ENCODE measurements around the gene ADCK2. TPM values are rescaled to one million over a fixed set of nuclear protein-coding genes. Genes with fewer than 3 reads are reported as not detected.

ADCK2 gene
- total RNA-seq (12.5 and 13.3 TPM in 2 replicates), polyA plus RNA-seq (10.3 and 11.2 TPM in 2 replicates), polyA minus RNA-seq (11.4 and 11.9 TPM in 2 replicates), Bru-seq, nascent RNA (percentile 36 among the genes with signal in this experiment), BruChase-seq, experiment 1, labeled RNA remaining after a 6-hour chase (percentile 53 among the genes with signal in this experiment), BruChase-seq, experiment 2, labeled RNA remaining after a 2-hour chase (percentile 41 among the genes with signal in this experiment)
- polyA plus RNA-seq (2011; cell fraction: cytosol; rRNA removed), result 9.2 and 10.8 TPM in 2 replicates
- 4.5 and 5.8 TPM in 2 replicates for polyA plus RNA-seq (2011; cell fraction: nucleus; rRNA removed)
- 13.7 and 16.8 TPM in 2 replicates for polyA plus RNA-seq (2012)
- polyA minus RNA-seq (2011; cell fraction: cytosol; rRNA and poly(A)+ RNA removed), result 12.6 TPM
- polyA minus RNA-seq (2011; cell fraction: nucleus; rRNA and poly(A)+ RNA removed), result 1.8 and 3.4 TPM in 2 replicates
- long read RNA-seq, transcript ADCK2-201 (8 exons, 2,377 nt), result major isoform, 30 of 40 reads
- long read RNA-seq, partial matches to known transcripts, result 0 of 40 reads
- long read RNA-seq, other reads (novel, unspliced or antisense), result 10 of 40 reads

- H3K4me3 ChIP-seq (replicated peaks in 1 of 3; ENCODE audit: insufficient read depth in 1 of 3, low read depth in 1 of 3, low read length in 3 of 3), result peak within 1 kb of the TSS; percentile 22 to 76 (median 45)
- peaks cover 2 to 3% of the 10 kb centered on the region in 2 experiments for H3K27me3 ChIP-seq (ENCODE audit: control insufficient read depth in 2 of 2, insufficient read depth in 2 of 2, low read length in 2 of 2)
- H3K27ac ChIP-seq (ENCODE audit: insufficient read depth, low read depth, low read length), result no peak within 1 kb of the TSS
- no TSS peak for BruUV-seq (replicated peaks)
- peak within 1 kb of the TSS; percentile 70 for H2AFZ ChIP-seq (ENCODE audit: low read depth, low read length)
- H3K36me3 ChIP-seq (ENCODE audit: control insufficient read depth in 2 of 2, extremely low read depth in 1 of 2, insufficient read depth in 2 of 2, low read length in 2 of 2), result no peaks in the 10 kb centered on the region
- H3K4me2 ChIP-seq (ENCODE audit: insufficient read depth, low read length), result peak within 1 kb of the TSS; percentile 16
- H3K79me2 ChIP-seq (ENCODE audit: control insufficient read depth, insufficient read depth, low read length), result no peaks in the 10 kb centered on the region
- no peak for FAIRE-seq
- H3K9me3 ChIP-seq (replicated peaks; ENCODE audit: control insufficient read depth, insufficient read depth, low read length), result no peaks in the 10 kb centered on the region
- ChIA-PET CTCF (interaction anchor here (1.0 to 1.6 kb wide), 2 partner anchors 19 to 155 kb away, joined by 3 to 5 read pairs; no protein-coding TSS in a partner anchor), POLR2A (no interaction called here)
- intact Hi-C loops (cut with micrococcal nuclease), result loop anchor here (5.0 to 10.0 kb wide), 2 partner anchors 860 to 982 kb away; no protein-coding TSS in a partner anchor
- peaks cover 8% of the 10 kb centered on the region for H3K4me1 ChIP-seq (ENCODE audit: control insufficient read depth, extremely low read depth, insufficient read depth, low read length)
- H4K20me1 ChIP-seq (replicated peaks; ENCODE audit: control insufficient read depth, extremely low read depth, insufficient read depth, low read length), result no peaks in the 10 kb centered on the region
- no peak for DNase-seq (ENCODE audit: low read depth, low spot score)
- peak within 1 kb of the TSS; percentile 5 for H3K9ac ChIP-seq (replicated peaks; ENCODE audit: extremely low read depth, insufficient read depth, low read length)
- H3K9me1 ChIP-seq (replicated peaks; ENCODE audit: control insufficient read depth, extremely low read depth, insufficient read depth, low read length), result no peaks in the 10 kb centered on the region
- no peak for TF ChIP-seq MYC (IDR thresholded peaks at IDR 0.05; ENCODE audit: low read depth, low read length)
- TF ChIP-seq POLR2A (IDR thresholded peaks at IDR 0.05; ENCODE audit: low read depth, low read length), result no peak
- TF ChIP-seq FOS (IDR thresholded peaks at IDR 0.05; ENCODE audit: borderline replicate concordance, insufficient read depth, low read length), result no peak
- TF ChIP-seq POLR2AphosphoS5 (IDR thresholded peaks at IDR 0.05; ENCODE audit: insufficient read depth, low read depth, low read length), result no peak
- no peak for TF ChIP-seq EZH2 (IDR thresholded peaks at IDR 0.05; ENCODE audit: borderline replicate concordance, low read depth, low read length, severe bottlenecking)
- TF ChIP-seq GATA2 (IDR thresholded peaks at IDR 0.05; ENCODE audit: insufficient read depth, insufficient read length, low read depth, low read length), result no peak
- no peak for TF ChIP-seq CTCF (IDR thresholded peaks at IDR 0.05; ENCODE audit: extremely low read depth in 1 of 2, insufficient read depth in 1 of 2, low read depth in 1 of 2, low read length in 2 of 2)
- TF ChIP-seq MAX (IDR thresholded peaks at IDR 0.05; ENCODE audit: insufficient read depth, insufficient read length), result no peak
- TF ChIP-seq JUN (IDR thresholded peaks at IDR 0.05; ENCODE audit: borderline replicate concordance, insufficient read depth, insufficient read length, low read depth), result no peak
- dilution Hi-C loops (cut with MboI; ENCODE audit: extremely low pct_ligation_motif_present, low sequenced_read_pairs), result no loop called here
These were observed at the start of gene ADCK2 for GRCh38 chr7:140672382-140673062. Gene ADCK2, plus strand, starts transcription at chr7:140672945. Its CDS starts 386 bp downstream, at chr7:140673331.
